ENCODE measurements around the gene MS4A8.

MS4A8 gene

DNA sequence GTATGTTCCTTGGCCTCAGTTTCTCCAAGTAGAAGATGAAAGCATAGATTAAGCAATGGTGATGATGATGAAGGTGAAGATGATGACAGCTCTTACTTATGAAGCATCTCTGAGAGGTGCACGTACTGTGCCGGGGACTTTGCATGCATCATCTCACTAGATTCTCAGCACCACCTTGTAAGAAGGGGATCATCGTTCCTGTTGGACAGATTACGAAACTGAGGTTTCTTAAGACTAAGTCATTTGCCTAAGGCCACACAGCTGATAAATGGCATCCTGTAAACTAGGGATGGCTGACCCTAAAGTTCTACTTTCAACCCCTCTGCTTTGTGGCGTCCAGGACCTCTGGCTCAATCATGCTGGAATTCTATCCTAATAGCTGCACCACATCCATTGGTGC lies 65.9 kb downstream of the MS4A8 start:
- DNase-seq, result no peak

Measured in hematopoietic multipotent progenitor cell treated with erythropoietin and hydrocortisone succinate and interleukin-3 and kit ligand, for 4 days (in vitro differentiated cells).